Sigmoid colon (tissue), 7 donors: Measurements from ENCODE around the gene CDRT4. TPM values are rescaled to one million over a fixed set of nuclear protein-coding genes. Genes with fewer than 3 reads are reported as not detected.
"Not testable (repeated sequence)": the region's sequence is repeated elsewhere in the genome, so short reads cannot be mapped to it uniquely, and the experiment has no call there.

Experiments used
- DNase-seq: peaks from one replicate; pipeline ENCODE4 v3.0.0-alpha.2; 2019
- H3K27ac ChIP-seq, 4 donors: fragments of 200-600 bp; sonication (generic); one replicate each; pipeline ENCODE4 v1.5.1; 2016 to 2019; ENCODE audit warnings: mild to moderate bottlenecking in 1 of 4
- H3K27me3 ChIP-seq, 3 donors: fragments of 200-600 bp; sonication (generic); one replicate each; pipeline ENCODE4 v1.5.1; 2019; ENCODE audit warnings: mild to moderate bottlenecking in 1 of 3
- H3K36me3 ChIP-seq, 4 donors: fragments of 200-600 bp; sonication (generic); one replicate each; pipeline ENCODE4 v1.5.1; 2016 to 2019
- H3K4me1 ChIP-seq, 4 donors: fragments of 200-600 bp; sonication (generic); one replicate each; pipeline ENCODE4 v1.5.1; 2017 to 2019
- H3K4me3 ChIP-seq, 4 donors: fragments of 200-600 bp; sonication (generic); one replicate each; pipeline ENCODE4 v1.5.1; 2017 to 2019; ENCODE audit warnings: mild to moderate bottlenecking in 2 of 4, moderate library complexity in 1 of 4
- H3K9me3 ChIP-seq, 4 donors: fragments of 200-600 bp in 3 of 4; sonication (generic) in 3 of 4; one replicate each; pipeline versions ENCODE4 v1.5.1 to v1.6.1; 2013 to 2019
- CTCF ChIP-seq, 4 experiments: fragments of 450-650 bp in 3 of 4; fragments of 200-600 bp in 1 of 4; IDR thresholded peaks; one replicate each; pipeline ENCODE4 v1.5.1; 2016 to 2019; ENCODE audit warnings: antibody characterized with exemption in 4 of 4, mild to moderate bottlenecking in 3 of 4, moderate library complexity in 2 of 4
- EP300 ChIP-seq, 4 donors: sonication (generic); formaldehyde crosslinking; IDR thresholded peaks; one replicate each; pipeline ENCODE4 v1.6.1; 2017; ENCODE audit warnings: antibody characterized with exemption in 4 of 4
- POLR2A ChIP-seq, 2 donors: fragments of 450-650 bp; IDR thresholded peaks; one replicate each; pipeline ENCODE4 v1.6.1; 2016; ENCODE audit warnings: antibody characterized with exemption in 2 of 2, mild to moderate bottlenecking in 2 of 2, moderate library complexity in 2 of 2
- POLR2AphosphoS5 ChIP-seq, 4 donors: sonication (generic); formaldehyde crosslinking; IDR thresholded peaks; one replicate each; pipeline ENCODE4 v1.6.1; 2017; ENCODE audit warnings: antibody characterized with exemption in 4 of 4
- WGBS, 2 donors: extraction: QIAGEN DNeasy Blood & Tissue Kit; methylation state at CpG; one replicate each; pipeline ENCODE4 v1.1.7; 2013; 5-methylcytosine and 5-hydroxymethylcytosine counted together
- intact Hi-C: fragments of 100-400 bp; cut with DNase I; formaldehyde crosslinking; loops from one replicate; pipeline ENCODE4 v1.15.1; 2023
- polyA plus RNA-seq, 3 donors: library from polyadenylated mRNA; stranded (reverse); fragments of 200-250 nt; gene quantifications; one replicate each; pipeline ENCODE4 v1.2.3, GENCODE V29; 2013
- total RNA-seq, 4 donors: library from RNA; depleted of rRNA; stranded (reverse); fragments of >200 nt; gene quantifications; one replicate each; pipeline ENCODE4 v1.1.0, GENCODE V29; 2016
- donor health status: healthy with polysubstance abuse.
- donor health status: Bipolar disorder and iron deficiency.
- donor health status: healthy.

Gene CDRT4
- total and polyA plus RNA-seq, 7 donors, result 1.8 to 6.6 (median 3.6) TPM; not detected in 1

- WGBS, 2 donors, result 95 to 96% methylated on average over 13 of the region's 13 CpGs
- H3K27ac ChIP-seq, result peak overlapping the region in 1 of 4 donors; percentile 5
- no peaks in the 10 kb centered on the region for H3K9me3 ChIP-seq
- intact Hi-C loops, result no loop called here
- no peaks in the 10 kb centered on the region for H3K27me3 ChIP-seq
- TF ChIP-seq POLR2AphosphoS5 (IDR thresholded peaks at IDR 0.05), result no peak
- TF ChIP-seq EP300 (IDR thresholded peaks at IDR 0.05), result no peak
- TF ChIP-seq CTCF (IDR thresholded peaks at IDR 0.05), result no peak
- TF ChIP-seq POLR2A (IDR thresholded peaks at IDR 0.05), result no peak
- no peaks in the 10 kb centered on the region for H3K36me3 ChIP-seq
- H3K4me3 ChIP-seq, result no peak overlapping the region
- DNase-seq, result peak; percentile 48
- peaks cover 0 to 4% (median 0%) of the 10 kb centered on the region in 4 donors for H3K4me1 ChIP-seq
Measured at GRCh38 chr17:15442311-15443180, 24.9 kb downstream of the CDRT4 start.

DNA sequence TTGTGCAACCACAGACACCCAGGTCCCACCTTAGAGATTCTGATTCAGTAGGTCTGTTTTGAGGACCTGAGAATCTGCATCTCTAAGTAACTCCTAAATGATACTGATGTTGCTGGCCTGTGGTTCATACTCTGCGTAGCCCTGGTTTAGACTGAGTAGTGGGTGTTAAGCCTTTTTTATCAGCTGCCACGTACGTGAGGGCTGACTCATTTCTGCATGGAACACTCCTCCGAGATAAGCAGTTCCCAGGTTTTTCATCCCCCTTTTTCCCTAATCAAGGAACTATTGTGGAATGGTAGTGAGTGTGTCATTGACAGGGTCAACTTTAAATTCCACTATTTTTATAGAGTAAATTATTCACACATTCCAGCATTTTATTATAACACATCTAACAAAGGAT, 26.1 kb downstream of the CDRT4 start:
- Histone ChIP-seq H3K36me3 (no peaks in the 10 kb centered on the region), H3K27me3 (no peaks in the 10 kb centered on the region), H3K9me3 (no peaks in the 10 kb centered on the region), H3K4me1 (peaks cover 0 to 12% (median 7%) of the 10 kb centered on the region in 4 donors), H3K4me3 (no peak overlapping the region), H3K27ac (no peak overlapping the region)
- intact Hi-C loops, result no loop called here
- TF ChIP-seq CTCF (IDR thresholded peaks at IDR 0.05), result no peak
- TF ChIP-seq EP300 (IDR thresholded peaks at IDR 0.05), result no peak
- no peak for TF ChIP-seq POLR2A (IDR thresholded peaks at IDR 0.05)
- TF ChIP-seq POLR2AphosphoS5 (IDR thresholded peaks at IDR 0.05), result no peak
- peak; percentile 2 for DNase-seq
- 89 to 90% methylated on average over 4 of the region's 4 CpGs for WGBS, 2 donors

GRCh38 chr17:15440347-15440746, 27.1 kb downstream of the CDRT4 start:
- peaks cover 0 to 17% (median 11%) of the 10 kb centered on the region in 4 donors for H3K4me1 ChIP-seq
- H3K9me3 ChIP-seq, result no peaks in the 10 kb centered on the region
- WGBS, 2 donors, result 82 to 87% methylated on average over 3 of the region's 3 CpGs
- DNase-seq, result peak; percentile 57
- intact Hi-C loops, result no loop called here
- H3K27ac ChIP-seq, result no peak overlapping the region
- no peak overlapping the region for H3K4me3 ChIP-seq
- H3K36me3 ChIP-seq, result no peaks in the 10 kb centered on the region
- no peaks in the 10 kb centered on the region for H3K27me3 ChIP-seq
- TF ChIP-seq POLR2AphosphoS5 (IDR thresholded peaks at IDR 0.05) (no peak), POLR2A (IDR thresholded peaks at IDR 0.05) (no peak), CTCF (IDR thresholded peaks at IDR 0.05) (no peak), EP300 (IDR thresholded peaks at IDR 0.05) (no peak)

- DNase-seq, H3K27me3 ChIP-seq, intact Hi-C loops, H3K36me3 ChIP-seq, H3K4me3 ChIP-seq, H3K9me3 ChIP-seq: not testable (repeated sequence)
- peaks cover 0 to 27% (median 20%) of the 10 kb centered on the region in 4 donors for H3K4me1 ChIP-seq
- peak overlapping the region in 1 of 4 donors; percentile 38 for H3K27ac ChIP-seq
- TF ChIP-seq POLR2AphosphoS5 (IDR thresholded peaks at IDR 0.05) (peak in 3 of 4 donors; percentile 63 to 79 (median 70)), EP300 (IDR thresholded peaks at IDR 0.05) (peak in 1 of 4 donors; percentile 11)
- WGBS, 2 donors, result 71 to 73% methylated on average over 8 of the region's 8 CpGs
Measured at GRCh38 chr17:15439205-15439985, 28.0 kb downstream of the CDRT4 start.
